Measurements from ENCODE around the gene SH3BGRL2. TPM values are rescaled to one million over a fixed set of nuclear protein-coding genes. Genes with fewer than 3 reads are reported as not detected.

Gene SH3BGRL2
- total RNA-seq, 1 experiment from 2014 or later = 11.8 TPM

- WGBS (ENCODE audit: extremely low coverage, insufficient read length, low lambda C conversion rate) = no CpG with 5 or more reads among the region's 5 CpGs
- no peak for DNase-seq
- H4K8ac ChIP-seq (replicated peaks; ENCODE audit: insufficient read length, low read depth, low read length) = no peak overlapping the region
- no peak overlapping the region for H3K4ac ChIP-seq (ENCODE audit: low read depth, low read length)
- no peaks in the 10 kb centered on the region for H3K9me3 ChIP-seq (ENCODE audit: control insufficient read depth, low read depth, low read length)
- no peak overlapping the region for H3K56ac ChIP-seq (ENCODE audit: insufficient read length, low read depth, low read length)
- no peak overlapping the region for H4K5ac ChIP-seq (ENCODE audit: insufficient read length, low read depth, low read length)
- TF ChIP-seq CTCF (conservative IDR thresholded peaks at IDR 0.05) = no peak
- H2BK120ac ChIP-seq (ENCODE audit: low read depth, low read length, poor library complexity, severe bottlenecking) = no peak overlapping the region
- no peak overlapping the region for H2BK12ac ChIP-seq (ENCODE audit: insufficient read length, low read depth, low read length)
- H3K36me3 Mint-ChIP-seq (ENCODE audit: insufficient read depth in 1 of 3, low read depth in 3 of 3) = no peaks in the 10 kb centered on the region
- no peak overlapping the region for H2AFZ ChIP-seq (ENCODE audit: low read length)
- no peak overlapping the region for H3K9ac ChIP-seq (ENCODE audit: extremely low read depth, insufficient read length, low read length)
- no peak overlapping the region for H2BK5ac ChIP-seq (ENCODE audit: insufficient read length, low read length)
- no peak overlapping the region for H3K4me3 Mint-ChIP-seq
- H3K27me3 ChIP-seq (ENCODE audit: insufficient read depth, low read length) = no peaks in the 10 kb centered on the region
- H3K23ac ChIP-seq (ENCODE audit: insufficient read length, low read depth, low read length) = no peak overlapping the region
- no peak overlapping the region for H2AK5ac ChIP-seq (ENCODE audit: insufficient read length, low read length)
- no peak overlapping the region for H2BK20ac ChIP-seq (ENCODE audit: low read depth, low read length, poor library complexity, severe bottlenecking)
- no peaks in the 10 kb centered on the region for H3K79me2 ChIP-seq (ENCODE audit: insufficient read depth, low read length)
- H4K91ac ChIP-seq (ENCODE audit: insufficient read length, low read depth, low read length) = no peak overlapping the region
- no peak overlapping the region for H3K14ac ChIP-seq (ENCODE audit: insufficient read depth, low read length)
- no peaks in the 10 kb centered on the region for H3K27me3 Mint-ChIP-seq (ENCODE audit: low read depth)
- no peaks in the 10 kb centered on the region for H3K4me1 Mint-ChIP-seq
- H4K20me1 ChIP-seq (ENCODE audit: control insufficient read depth, insufficient read depth, insufficient read length) = no peaks in the 10 kb centered on the region
- H3T11ph ChIP-seq (ENCODE audit: low read length) = no peak overlapping the region
- no peak overlapping the region; a peak in 1 of 7 replicates for H3K27ac Mint-ChIP-seq
- H3K9me3 Mint-ChIP-seq = no peaks in the 10 kb centered on the region
- H3K4me2 ChIP-seq (ENCODE audit: insufficient read depth, insufficient read length, low read length) = no peak overlapping the region
- H3K4me1 ChIP-seq (ENCODE audit: insufficient read depth, low read length) = no peaks in the 10 kb centered on the region
- no peaks in the 10 kb centered on the region for H3K79me1 ChIP-seq (ENCODE audit: insufficient read depth, low read depth, low read length, poor library complexity, severe bottlenecking)
- H3K18ac ChIP-seq (ENCODE audit: insufficient read length, low read depth, low read length) = no peak overlapping the region
- no peak overlapping the region for H2BK15ac ChIP-seq (ENCODE audit: low read depth, low read length)
- no peak overlapping the region for H3K27ac ChIP-seq (ENCODE audit: insufficient read length, low read depth, low read length)
- no peaks in the 10 kb centered on the region for H3K23me2 ChIP-seq (ENCODE audit: insufficient read length, low read depth, low read length, poor library complexity, severe bottlenecking)
Measured at GRCh38 chr6:79599725-79600259, 31.3 kb upstream of the SH3BGRL2 start.

Data from H9 (cell line).